ENCODE data around the gene CHST11.

The CHST11 gene

DNA sequence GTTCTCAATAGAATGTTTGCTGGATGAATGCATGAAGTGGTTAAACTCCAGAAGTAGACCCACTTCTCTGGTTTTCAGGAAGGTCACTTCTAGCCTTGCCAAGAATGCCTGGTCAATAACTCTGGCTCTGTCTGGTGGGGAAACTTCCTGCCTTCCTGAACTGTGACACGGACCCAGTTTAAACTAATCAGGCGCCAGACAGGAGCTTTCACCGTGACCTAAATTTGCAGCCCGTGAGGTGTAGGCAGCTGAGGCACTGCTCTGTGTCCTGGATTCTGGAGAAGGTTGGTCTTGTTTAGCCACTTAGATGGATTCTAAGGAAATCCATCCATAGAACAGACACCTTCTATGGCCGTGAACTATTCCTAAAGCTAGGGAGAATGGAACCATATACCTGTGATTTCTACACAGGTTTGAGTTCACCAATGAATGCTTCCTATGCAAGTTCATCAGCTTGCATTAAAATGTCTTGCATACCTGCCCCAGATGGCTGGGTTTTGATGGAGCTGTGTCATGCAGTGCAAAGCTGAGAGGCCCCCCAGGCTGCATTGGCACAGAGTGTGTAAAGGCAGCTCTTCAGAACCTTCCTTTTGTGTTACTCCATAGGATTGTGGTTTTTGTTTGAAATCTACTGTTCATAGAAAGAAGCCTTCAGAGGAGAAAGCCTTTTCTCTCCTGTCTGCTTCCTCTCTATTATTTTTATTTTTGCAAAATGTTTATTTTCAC lies 4.4 kb downstream of the CHST11 start:
- DNase-seq: no peak

DNA sequence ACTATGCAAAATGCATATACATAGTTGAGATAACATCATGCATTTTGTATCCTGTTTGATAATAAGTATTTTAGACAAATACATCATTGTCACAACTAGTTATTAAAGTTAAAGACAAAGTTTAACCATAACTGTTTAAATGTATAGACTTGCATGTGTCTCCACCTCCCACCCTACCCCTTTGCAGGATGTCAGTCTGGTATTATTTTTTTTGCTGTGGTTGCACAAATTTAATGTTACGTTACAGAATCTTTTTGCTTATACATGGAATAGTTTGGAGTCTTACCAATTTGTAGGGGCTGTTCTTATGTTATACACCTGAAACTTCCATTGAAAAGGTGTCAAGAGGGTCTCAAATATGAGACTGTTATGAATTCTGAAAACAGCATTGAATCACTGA lies 5.6 kb downstream of the CHST11 start:
- DNase-seq: no peak

DNA sequence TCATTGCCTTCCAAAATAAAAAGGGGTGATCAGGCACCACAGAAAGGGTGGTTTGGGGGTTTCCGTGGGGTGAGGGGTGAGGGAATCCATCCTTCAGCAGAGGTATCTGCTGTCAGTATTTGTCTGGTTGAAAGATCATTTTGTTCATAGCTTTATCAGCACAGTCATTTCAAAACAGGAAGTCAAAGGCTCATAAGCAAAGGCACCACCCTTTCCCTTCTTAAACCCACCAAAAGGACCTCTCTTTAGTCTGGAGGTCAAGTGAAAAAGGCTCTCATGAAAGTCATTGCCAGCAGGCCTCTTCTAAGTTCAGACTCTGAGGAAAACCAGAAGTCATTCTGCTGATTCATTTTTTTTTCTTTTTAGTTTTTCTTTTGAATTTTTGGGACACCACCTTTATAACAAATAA lies 6.2 kb downstream of the CHST11 start:
- DNase-seq: no peak

DNA sequence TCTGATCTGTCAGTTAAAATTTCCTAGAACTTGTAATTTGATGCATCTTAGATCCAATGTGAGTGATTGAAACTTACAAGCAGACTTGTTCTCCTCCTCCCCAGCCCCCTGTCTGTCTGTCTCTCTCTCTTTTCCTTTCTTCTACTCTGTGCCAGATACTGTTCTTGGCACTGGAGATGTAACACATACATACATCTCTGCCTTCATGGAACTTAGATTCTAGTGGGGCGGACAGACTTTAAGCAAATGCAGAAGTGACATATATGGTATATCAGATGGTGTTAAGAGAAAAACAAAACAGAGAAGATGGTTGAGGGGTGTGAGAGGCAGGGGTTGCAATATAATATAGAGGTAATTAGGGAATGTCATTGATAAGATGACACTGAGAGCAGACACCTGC lies 6.6 kb downstream of the CHST11 start:
- DNase-seq: no peak

- no peak for DNase-seq
Measured at GRCh38 chr12:104464899-104465298, 8.2 kb downstream of the CHST11 start.

DNA sequence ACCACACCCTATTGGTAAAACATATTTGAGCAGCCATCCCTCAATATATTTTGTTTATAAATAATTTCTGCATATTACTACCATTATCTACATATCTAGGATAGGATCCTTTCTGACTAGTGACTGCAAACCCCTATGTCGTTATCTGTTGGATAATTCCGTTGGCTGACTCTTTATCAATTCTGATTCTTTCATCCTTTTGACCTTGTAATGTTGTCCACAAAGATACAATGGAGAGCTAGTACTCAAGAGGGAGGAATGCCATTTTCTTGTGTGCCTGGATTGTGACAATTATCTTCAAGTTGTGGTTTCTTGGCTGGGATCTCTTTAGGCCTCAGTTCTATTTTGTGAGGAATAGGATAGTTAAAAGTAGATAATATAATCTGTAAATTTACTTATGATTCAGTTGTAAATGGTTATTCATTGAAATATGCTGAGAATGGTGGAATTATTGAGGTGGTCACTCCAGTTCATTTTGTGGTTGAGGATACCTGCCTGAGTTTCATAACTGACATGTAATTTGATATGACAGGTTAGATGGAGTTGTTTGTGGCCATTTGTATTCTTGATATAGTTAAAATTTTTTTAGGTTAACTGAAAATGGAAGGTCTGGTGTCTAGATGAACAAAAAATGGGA lies 10.1 kb downstream of the CHST11 start:
- no peak for DNase-seq

DNA sequence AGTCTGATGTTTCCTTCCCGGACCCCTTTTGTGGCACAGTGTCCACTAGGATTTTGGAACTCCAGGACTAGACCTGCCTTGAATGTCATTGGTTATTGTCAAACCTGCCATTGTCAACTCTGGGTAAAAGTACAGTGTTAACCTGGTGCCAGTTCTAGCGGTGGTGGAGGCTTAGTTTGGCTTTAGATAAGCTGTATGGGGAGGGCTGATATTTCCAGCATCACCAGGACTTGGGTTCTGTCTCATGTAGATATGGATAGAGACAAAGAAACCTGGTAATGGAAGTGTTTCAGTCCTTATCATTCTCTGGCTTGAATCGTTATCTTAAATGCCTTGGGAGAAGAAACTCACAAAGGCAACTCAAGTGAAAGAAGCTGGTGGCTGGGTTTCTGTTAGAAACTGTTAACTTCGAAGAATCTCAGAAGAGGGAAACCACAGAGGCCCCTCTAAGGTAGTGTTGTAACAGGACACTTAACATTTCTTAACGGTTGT lies 10.6 kb downstream of the CHST11 start:
- DNase-seq: no peak

- DNase-seq: no peak
Measured at GRCh38 chr12:104468371-104468770, 11.6 kb downstream of the CHST11 start.

DNA sequence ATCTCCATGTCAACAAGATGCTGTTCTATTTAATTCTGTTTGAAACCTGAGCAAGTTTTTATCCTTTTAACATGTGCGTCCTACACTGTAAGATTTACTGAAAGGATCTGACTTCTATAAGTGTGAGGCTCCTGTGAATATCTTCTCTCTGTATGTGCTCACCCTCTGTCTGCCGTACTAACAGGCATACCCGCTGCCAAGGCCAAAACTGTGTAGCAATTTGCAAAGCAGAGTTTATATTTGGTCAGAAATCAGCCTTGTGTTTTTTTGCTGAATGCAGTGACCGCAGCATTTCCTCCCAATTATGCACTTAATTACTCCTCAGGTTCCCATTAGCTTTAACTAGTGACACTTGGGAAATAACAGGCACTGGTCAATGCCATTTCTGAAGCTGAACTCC lies 12.3 kb downstream of the CHST11 start:
- DNase-seq: no peak

DNA sequence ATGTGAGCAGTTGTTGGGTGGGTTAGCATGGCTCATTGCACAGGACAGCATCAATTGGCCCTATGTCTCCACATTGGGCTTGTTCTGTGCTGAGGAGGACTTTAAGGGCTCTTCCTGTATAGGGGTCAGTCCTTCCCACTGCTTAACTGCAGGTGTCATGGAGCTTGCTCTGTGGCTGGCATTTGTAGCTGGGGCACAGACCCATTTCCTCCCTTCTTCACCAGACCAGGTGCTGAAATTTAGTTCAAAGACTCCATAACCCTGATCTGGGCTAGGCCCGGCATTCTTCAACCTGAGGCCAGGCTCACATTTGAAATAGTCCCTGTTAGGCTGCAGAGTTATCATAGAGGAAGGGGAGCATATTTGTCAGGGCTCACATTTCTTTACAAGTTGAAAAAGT lies 12.8 kb downstream of the CHST11 start:
- no peak for DNase-seq

DNA sequence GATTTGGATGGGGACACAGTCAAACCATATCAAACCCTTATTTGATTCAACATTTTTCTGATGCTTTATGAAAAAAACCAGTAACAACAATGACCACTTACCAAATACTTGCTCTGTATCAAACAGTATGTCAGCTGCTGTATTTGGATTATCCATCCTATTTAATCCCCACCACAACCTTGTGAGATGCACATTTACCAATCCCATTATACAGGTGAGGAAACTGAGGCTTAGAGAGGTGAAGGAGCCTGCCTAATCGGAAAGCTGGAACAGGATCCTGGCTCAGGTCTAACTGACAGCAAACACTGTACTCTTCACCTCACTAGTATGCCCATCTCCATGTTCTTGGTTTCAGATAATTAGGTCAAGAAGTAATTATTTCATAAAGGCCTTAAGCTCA lies 13.8 kb downstream of the CHST11 start:
- no peak for DNase-seq

DNA sequence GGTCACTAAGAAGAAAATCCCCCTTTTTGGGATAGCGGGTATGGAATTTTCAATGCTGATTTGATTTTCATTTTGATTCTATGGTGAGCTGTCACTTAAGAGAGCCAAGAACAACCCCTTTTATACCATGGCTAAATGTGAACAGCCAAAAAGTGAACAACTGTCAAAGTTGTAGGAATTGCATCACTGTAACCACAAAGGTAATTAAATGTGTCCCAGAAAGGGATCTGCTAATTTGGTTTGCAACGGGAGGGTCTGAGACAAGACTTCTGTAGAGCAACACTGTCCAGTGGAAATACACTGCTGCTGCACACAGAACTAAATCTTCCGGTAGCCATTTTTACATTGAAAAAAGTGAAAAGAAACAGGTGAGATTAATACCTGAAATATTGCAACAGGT lies 14.6 kb downstream of the CHST11 start:
- no peak for DNase-seq

- DNase-seq: no peak
Measured at GRCh38 chr12:104472748-104473147, 16.0 kb downstream of the CHST11 start.

GRCh38 chr12:104473374-104473983 lies 16.7 kb downstream of the CHST11 start:
- no peak for DNase-seq

DNA sequence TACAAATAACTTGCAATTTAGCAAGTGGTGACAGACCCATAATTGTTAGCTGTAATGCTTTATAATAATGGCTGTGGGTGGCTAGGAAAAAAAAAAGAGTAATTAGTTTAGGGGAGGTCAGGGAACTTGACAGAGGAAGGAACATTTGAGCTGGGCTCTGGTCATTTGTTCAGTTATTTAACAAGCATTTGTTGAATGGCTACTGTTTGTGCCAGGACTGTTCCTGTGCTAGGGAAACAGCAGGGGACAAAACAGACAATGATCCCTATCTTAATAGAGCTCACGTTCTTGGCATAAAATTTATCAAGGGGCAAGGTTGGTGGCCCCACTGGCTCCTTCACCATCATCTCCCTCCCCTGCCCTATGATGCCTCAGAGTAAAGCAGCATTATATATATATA lies 18.5 kb downstream of the CHST11 start:
- DNase-seq: no peak

DNA sequence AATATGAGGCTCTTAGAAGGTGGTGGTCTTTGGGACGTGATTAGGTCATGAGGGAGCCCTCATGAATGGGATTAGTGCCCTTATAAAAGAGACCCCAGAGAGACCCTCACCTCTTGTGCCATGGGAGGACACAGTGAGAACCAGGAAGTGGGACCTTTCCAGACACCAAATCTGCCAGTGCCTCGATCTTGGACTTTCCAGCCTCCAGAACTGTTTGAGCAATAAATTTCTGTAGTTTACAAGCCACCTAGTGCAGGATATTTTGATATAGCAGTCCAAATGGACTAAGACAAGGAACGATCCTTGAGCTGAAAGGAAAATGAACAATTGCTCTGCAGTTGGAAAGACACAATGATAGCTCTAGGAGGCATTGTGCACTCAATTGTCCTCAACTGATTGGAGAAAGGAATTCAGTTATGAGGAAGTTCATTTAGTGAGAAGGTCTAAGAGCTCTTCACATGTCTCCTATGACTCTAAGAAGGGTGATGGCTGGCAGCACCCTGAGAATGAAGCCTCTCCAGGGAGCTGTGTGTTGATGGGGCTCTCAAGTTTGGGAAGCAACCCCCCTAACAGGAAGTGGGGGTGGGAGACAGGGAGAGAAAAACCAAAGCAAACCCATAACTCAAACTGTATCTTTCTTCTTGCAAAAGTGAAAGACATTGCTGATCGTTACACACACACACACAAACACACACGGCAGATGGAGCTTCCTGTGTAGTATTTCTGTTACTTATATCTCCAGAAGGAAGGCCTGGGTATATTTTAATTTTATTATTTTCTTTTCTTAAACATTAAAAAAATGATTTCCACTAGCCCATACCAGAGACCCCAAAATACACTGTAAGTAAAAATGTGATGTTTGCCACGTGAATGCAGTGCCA lies 21.0 kb downstream of the CHST11 start:
- no peak for DNase-seq

- no peak for DNase-seq
Measured at GRCh38 chr12:104478396-104479122, 21.8 kb downstream of the CHST11 start.

GRCh38 chr12:104479123-104479662 lies 22.4 kb downstream of the CHST11 start:
- no peak for DNase-seq

GRCh38 chr12:104480012-104480411 lies 23.3 kb downstream of the CHST11 start:
- DNase-seq: no peak

DNA sequence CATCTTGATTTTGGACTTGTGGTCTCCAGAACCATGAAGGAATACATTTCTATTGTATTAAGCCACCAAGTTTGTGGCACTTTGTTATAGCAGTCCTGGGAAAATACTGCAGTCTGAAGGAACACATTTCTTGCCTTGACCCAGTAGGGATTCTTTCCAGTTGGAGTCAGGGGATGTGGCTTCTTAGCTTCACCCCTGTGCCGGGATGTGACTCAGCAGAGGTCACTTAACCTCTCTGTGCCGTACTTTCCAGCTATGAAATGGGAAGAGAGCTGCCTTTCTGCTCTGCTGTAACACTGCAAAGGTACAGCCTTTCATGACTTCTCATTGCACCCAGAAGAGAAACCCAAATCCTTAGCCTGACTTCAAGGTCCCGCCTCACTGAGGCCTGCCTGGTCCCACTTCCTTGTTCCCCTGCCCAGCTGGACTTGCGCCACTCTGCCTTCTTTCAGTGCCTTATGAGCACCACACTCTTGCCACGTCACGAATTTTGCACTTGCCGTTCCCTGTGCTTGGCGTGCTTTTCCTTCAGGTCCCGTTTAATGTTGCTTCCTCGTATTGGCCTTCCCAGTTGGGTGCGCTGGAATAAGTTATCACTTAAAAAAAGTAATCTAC lies 24.2 kb downstream of the CHST11 start:
- no peak for DNase-seq

DNA sequence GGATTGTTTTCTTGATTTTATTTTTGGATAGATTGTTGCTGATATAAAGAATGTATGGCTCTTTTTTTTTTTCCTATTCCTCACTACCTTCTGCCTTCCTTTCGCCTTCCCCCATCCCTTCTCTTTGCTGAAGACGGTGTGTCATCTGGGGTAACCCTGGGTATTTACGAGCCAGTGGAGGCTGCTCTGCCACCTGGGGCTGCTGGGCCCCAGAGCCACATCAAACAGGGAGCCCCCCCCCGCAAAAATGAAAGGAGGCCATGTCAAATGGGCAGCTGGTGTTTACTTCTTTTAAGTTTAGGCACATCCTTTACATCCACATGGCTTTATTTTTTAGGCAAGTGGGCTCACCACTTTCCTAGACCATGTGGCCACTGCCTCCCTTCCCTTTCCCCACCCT lies 25.4 kb downstream of the CHST11 start:
- DNase-seq: no peak

- no peak for DNase-seq
Measured at GRCh38 chr12:104482748-104483147, 26.0 kb downstream of the CHST11 start.
